Measurements from ENCODE around the gene TMEM116. TPM values are rescaled to one million over a fixed set of nuclear protein-coding genes. Genes with fewer than 3 reads are reported as not detected.

The TMEM116 gene
- total and polyA plus RNA-seq, 2 of the 4 experiments (the other 2 are of a cell fraction): 5.5 to 8.4 TPM

DNA sequence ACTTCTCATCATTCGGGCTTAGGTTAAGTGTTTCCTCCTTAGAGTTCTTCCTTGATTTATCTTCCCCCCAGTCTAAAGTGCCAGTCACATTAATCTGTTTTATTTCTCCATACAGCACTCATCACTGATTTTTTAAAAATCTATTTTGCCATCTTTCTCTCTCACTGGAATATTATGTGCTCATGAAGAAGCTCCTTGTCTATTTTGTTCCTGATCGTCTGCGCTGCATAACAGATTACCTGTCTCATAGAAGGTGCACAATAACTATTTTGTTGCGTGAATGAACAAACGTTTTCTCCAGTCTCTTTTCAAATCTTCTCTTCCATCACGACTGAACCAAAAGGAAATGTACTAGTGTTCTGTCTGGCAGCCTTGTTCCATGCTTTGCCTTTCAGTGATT is 3.0 kb upstream of the TMEM116 start:
- H3K27me3 ChIP-seq (ENCODE audit: control insufficient read depth, insufficient read depth, low read length): no peaks in the 10 kb centered on the region
- H2BK20ac ChIP-seq (ENCODE audit: low read depth, low read length): no peak overlapping the region
- H2BK15ac ChIP-seq (ENCODE audit: low read depth, low read length): no peak overlapping the region
- H3K9ac ChIP-seq (ENCODE audit: low read depth, low read length): no peak overlapping the region
- no peak overlapping the region for H4K8ac ChIP-seq (ENCODE audit: low read depth in 2 of 2, low read length in 2 of 2)
- BruUV-seq (replicated peaks): no TSS peak
- H4K91ac ChIP-seq (ENCODE audit: insufficient read depth, low read depth, low read length): no peak overlapping the region
- no peak overlapping the region for H2AK5ac ChIP-seq (ENCODE audit: low read depth, low read length)
- no peak overlapping the region for H2BK5ac ChIP-seq (ENCODE audit: low read depth, low read length, poor library complexity, severe bottlenecking)
- H3K14ac ChIP-seq (replicated peaks; ENCODE audit: low read depth, low read length): no peak overlapping the region
- in situ Hi-C loops (cut with MboI; ENCODE audit: low sequenced_read_pairs) (no loop called here), intact Hi-C loops (cut with micrococcal nuclease) (no loop called here), dilution Hi-C loops (cut with HindIII; ENCODE audit: low sequenced_read_pairs, unreplicated experiment) (no loop called here)
- no peak overlapping the region for H3K4ac ChIP-seq (ENCODE audit: low read depth, low read length)
- POLR2A ChIA-PET (ENCODE audit: unreplicated experiment): interaction anchor here (0.5 kb wide), 1 partner anchor 406 kb away, joined by 3 read pairs; no protein-coding TSS in a partner anchor
- WGBS, 2 experiments (ENCODE audit: extremely low coverage in 2 of 2, insufficient read length in 1 of 2): 80% methylated on average over 1 of the region's 6 CpGs; no CpG with 5 or more reads in 1 of the 2 experiments
- H2BK120ac ChIP-seq (ENCODE audit: low read depth, low read length): no peak overlapping the region
- no peak for ATAC-seq (ENCODE audit: low read depth)
- H4K5ac ChIP-seq (ENCODE audit: low read depth, low read length): no peak overlapping the region
- peaks cover 10% of the 10 kb centered on the region for H3K4me1 ChIP-seq (ENCODE audit: control insufficient read depth, insufficient read depth, low read length)
- H2AK9ac ChIP-seq (replicated peaks; ENCODE audit: low read depth, low read length, poor library complexity): no peak overlapping the region
- H3K9me1 ChIP-seq (ENCODE audit: insufficient read depth, low read length): peaks cover 31% of the 10 kb centered on the region
- H3K4me2 ChIP-seq (ENCODE audit: low read depth, low read length): no peak overlapping the region
- no peaks in the 10 kb centered on the region for H3K9me3 ChIP-seq (ENCODE audit: control insufficient read depth, insufficient read depth, low read length)
- no peak overlapping the region for H3K18ac ChIP-seq (ENCODE audit: low read depth, low read length)
- TF ChIP-seq RCOR1 (IDR thresholded peaks at IDR 0.05; ENCODE audit: insufficient replicate concordance, low read length) (no peak), FOS (IDR thresholded peaks at IDR 0.05; ENCODE audit: low read depth, low read length) (no peak), RAD21 (IDR thresholded peaks at IDR 0.05; ENCODE audit: low read length) (no peak), MAFK (IDR thresholded peaks at IDR 0.05; ENCODE audit: low read depth, low read length) (no peak), MAZ (IDR thresholded peaks at IDR 0.05; ENCODE audit: borderline replicate concordance, low read depth, low read length) (no peak), NFE2L2 (IDR thresholded peaks at IDR 0.05; ENCODE audit: low read depth, low read length) (no peak), MXI1 (IDR thresholded peaks at IDR 0.05; ENCODE audit: borderline replicate concordance, low read depth, low read length) (no peak), POLR2A (IDR thresholded peaks at IDR 0.05; ENCODE audit: low read depth, low read length) (no peak), CHD1 (IDR thresholded peaks at IDR 0.05; ENCODE audit: low read depth, low read length) (no peak), CEBPB (IDR thresholded peaks at IDR 0.05; ENCODE audit: low read depth, low read length) (no peak), SMC3 (IDR thresholded peaks at IDR 0.05; ENCODE audit: low read depth, low read length) (no peak), BHLHE40 (IDR thresholded peaks at IDR 0.05; ENCODE audit: low read depth, low read length) (no peak), RFX5 (IDR thresholded peaks at IDR 0.05; ENCODE audit: low read depth, low read length) (no peak)
- TF ChIP-seq, protein P1, sequence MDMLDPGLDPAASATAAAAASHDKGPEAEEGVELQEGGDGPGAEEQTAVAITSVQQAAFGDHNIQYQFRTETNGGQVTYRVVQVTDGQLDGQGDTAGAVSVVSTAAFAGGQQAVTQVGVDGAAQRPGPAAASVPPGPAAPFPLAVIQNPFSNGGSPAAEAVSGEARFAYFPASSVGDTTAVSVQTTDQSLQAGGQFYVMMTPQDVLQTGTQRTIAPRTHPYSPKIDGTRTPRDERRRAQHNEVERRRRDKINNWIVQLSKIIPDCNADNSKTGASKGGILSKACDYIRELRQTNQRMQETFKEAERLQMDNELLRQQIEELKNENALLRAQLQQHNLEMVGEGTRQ (IDR thresholded peaks at IDR 0.05; ENCODE audit: low read depth, low read length): no peak
- TF ChIP-seq, protein P2, sequence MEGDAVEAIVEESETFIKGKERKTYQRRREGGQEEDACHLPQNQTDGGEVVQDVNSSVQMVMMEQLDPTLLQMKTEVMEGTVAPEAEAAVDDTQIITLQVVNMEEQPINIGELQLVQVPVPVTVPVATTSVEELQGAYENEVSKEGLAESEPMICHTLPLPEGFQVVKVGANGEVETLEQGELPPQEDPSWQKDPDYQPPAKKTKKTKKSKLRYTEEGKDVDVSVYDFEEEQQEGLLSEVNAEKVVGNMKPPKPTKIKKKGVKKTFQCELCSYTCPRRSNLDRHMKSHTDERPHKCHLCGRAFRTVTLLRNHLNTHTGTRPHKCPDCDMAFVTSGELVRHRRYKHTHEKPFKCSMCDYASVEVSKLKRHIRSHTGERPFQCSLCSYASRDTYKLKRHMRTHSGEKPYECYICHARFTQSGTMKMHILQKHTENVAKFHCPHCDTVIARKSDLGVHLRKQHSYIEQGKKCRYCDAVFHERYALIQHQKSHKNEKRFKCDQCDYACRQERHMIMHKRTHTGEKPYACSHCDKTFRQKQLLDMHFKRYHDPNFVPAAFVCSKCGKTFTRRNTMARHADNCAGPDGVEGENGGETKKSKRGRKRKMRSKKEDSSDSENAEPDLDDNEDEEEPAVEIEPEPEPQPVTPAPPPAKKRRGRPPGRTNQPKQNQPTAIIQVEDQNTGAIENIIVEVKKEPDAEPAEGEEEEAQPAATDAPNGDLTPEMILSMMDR (conservative IDR thresholded peaks at IDR 0.05; ENCODE audit: low read depth, low read length): no peak
- TF ChIP-seq, protein P3, sequence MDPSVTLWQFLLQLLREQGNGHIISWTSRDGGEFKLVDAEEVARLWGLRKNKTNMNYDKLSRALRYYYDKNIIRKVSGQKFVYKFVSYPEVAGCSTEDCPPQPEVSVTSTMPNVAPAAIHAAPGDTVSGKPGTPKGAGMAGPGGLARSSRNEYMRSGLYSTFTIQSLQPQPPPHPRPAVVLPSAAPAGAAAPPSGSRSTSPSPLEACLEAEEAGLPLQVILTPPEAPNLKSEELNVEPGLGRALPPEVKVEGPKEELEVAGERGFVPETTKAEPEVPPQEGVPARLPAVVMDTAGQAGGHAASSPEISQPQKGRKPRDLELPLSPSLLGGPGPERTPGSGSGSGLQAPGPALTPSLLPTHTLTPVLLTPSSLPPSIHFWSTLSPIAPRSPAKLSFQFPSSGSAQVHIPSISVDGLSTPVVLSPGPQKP (IDR thresholded peaks at IDR 0.05; ENCODE audit: borderline replicate concordance, low read depth, low read length): no peak
- H3K23ac ChIP-seq (ENCODE audit: low read depth, low read length): no peak overlapping the region
- CTCF ChIA-PET: no interaction called here
- no peak overlapping the region for H3K56ac ChIP-seq (ENCODE audit: extremely low read depth, insufficient read depth, low read length)
- no peak overlapping the region for H3K4me3 ChIP-seq (ENCODE audit: insufficient read depth, low read depth, low read length)
- H4K20me1 ChIP-seq (ENCODE audit: insufficient read depth, low read length): peaks cover 40% of the 10 kb centered on the region; the same call in 1 of the 2 replicates
- no peak overlapping the region for H3K27ac ChIP-seq (ENCODE audit: insufficient read depth, low read length)
- peaks cover 43 to 80% of the 10 kb centered on the region in 2 experiments for H3K79me1 ChIP-seq (ENCODE audit: low read depth in 1 of 2, low read length in 2 of 2)
- no peak for DNase-seq
- no peak overlapping the region for H2AFZ ChIP-seq (replicated peaks; ENCODE audit: low read length, poor library complexity)
- peaks cover 10% of the 10 kb centered on the region for H3K36me3 ChIP-seq (ENCODE audit: control insufficient read depth, insufficient read depth, low read length)
